NCI-H82 (cell line): ENCODE results near the gene ASXL1.

ENCODE experiments used
- DNase-seq: peaks from one replicate; lab custom pipeline; 2025; lab: John Stamatoyannopoulos, UW

ASXL1 gene

GRCh38 chr20:32480371-32481241, 122.5 kb downstream of the ASXL1 start:
- DNase-seq = no peak

GRCh38 chr20:32481311-32482142, 123.4 kb downstream of the ASXL1 start:
- peak; percentile 82 for DNase-seq

- no peak for DNase-seq
These were observed 124.0 kb downstream of the ASXL1 start for GRCh38 chr20:32482143-32482441.

GRCh38 chr20:32482442-32483261, 124.5 kb downstream of the ASXL1 start:
- DNase-seq = peak; percentile 65

GRCh38 chr20:32483351-32484224, 125.5 kb downstream of the ASXL1 start:
- peak; percentile 98 for DNase-seq

GRCh38 chr20:32484225-32484957, 126.3 kb downstream of the ASXL1 start:
- DNase-seq = peak; percentile 73

- DNase-seq = peak; percentile 84
These were observed 127.0 kb downstream of the ASXL1 start for GRCh38 chr20:32484958-32485769.

GRCh38 chr20:32485770-32486478, 127.8 kb downstream of the ASXL1 start:
- no peak for DNase-seq

GRCh38 chr20:32487381-32487780, 129.2 kb downstream of the ASXL1 start:
- no peak for DNase-seq

- DNase-seq = no peak
These were observed 130.1 kb downstream of the ASXL1 start for GRCh38 chr20:32488066-32488838.
